Heart right ventricle (tissue), 16 donors: ENCODE data around the gene ADM2. TPM values are rescaled to one million over a fixed set of nuclear protein-coding genes. Genes with fewer than 3 reads are reported as not detected.
A peak's percentile ranks its signal among the peaks of the same experiment; 100 is the strongest.

Source experiments
- ATAC-seq, 8 donors: fragments of 200-7000 bp; cut with Tn5 transposase; one replicate each; pipeline ENCODE4 v1.9.1; 2020; ENCODE audit warnings: mild to moderate bottlenecking in 8 of 8, moderate library complexity in 8 of 8, moderate number of reproducible peaks in 1 of 8
- DNase-seq, 2 donors: peaks; one replicate each; pipeline ENCODE4 v3.0.0-alpha.2; 2020
- H3K27ac ChIP-seq, 10 donors: fragments of 200-600 bp; sonication (generic) in 2 of 10; one replicate each; pipeline versions ENCODE4 v1.5.0 to v1.8.0; 2020 to 2022; ENCODE audit warnings: mild to moderate bottlenecking in 3 of 10
- H3K27me3 ChIP-seq, 7 donors: fragments of 200-600 bp; one replicate each; pipeline ENCODE4 v1.8.0; 2021 to 2022; ENCODE audit warnings: mild to moderate bottlenecking in 2 of 7
- H3K36me3 ChIP-seq, 9 donors: fragments of 200-600 bp; sonication (generic) in 1 of 9; one replicate each; pipeline versions ENCODE4 v1.5.0 to v1.8.0; 2020 to 2022; ENCODE audit warnings: mild to moderate bottlenecking in 2 of 9
- H3K4me1 ChIP-seq, 9 donors: fragments of 200-600 bp; sonication (generic) in 1 of 9; one replicate each; pipeline versions ENCODE4 v1.5.0 to v1.8.0; 2020 to 2022; ENCODE audit warnings: mild to moderate bottlenecking in 4 of 9
- H3K4me3 ChIP-seq, 10 donors: fragments of 200-600 bp; sonication (generic) in 2 of 10; one replicate each; pipeline versions ENCODE4 v1.5.0 to v1.8.0; 2020 to 2022; ENCODE audit warnings: mild to moderate bottlenecking in 7 of 10, moderate library complexity in 2 of 10
- H3K9me3 ChIP-seq, 11 donors: fragments of 200-600 bp in 10 of 11; sonication (generic) in 2 of 11; one replicate each; pipeline versions ENCODE4 v1.5.0 to v1.8.0; 2013 to 2022; ENCODE audit warnings: mild to moderate bottlenecking in 2 of 11, control low read depth in 1 of 11, moderate library complexity in 1 of 11
- WGBS, 2 donors: extraction: QIAGEN DNeasy Blood & Tissue Kit; methylation state at CpG; one replicate each; pipeline ENCODE4 v1.1.7; 2013; ENCODE audit warnings: inconsistent platforms in 1 of 2; 5-methylcytosine and 5-hydroxymethylcytosine counted together
- intact Hi-C, 10 donors: fragments of 100-400 bp; cut with DNase I; formaldehyde crosslinking; loops; one replicate each; pipeline versions ENCODE4 v1.11.1 to v1.14.2; 2022
- polyA plus RNA-seq, 2 donors: library from polyadenylated mRNA; stranded (reverse); fragments of 200-250 nt; gene quantifications; one replicate each; pipeline ENCODE4 v1.2.3, GENCODE V29; 2013
- total RNA-seq, 10 donors: library from RNA; stranded (reverse); fragmentation: NEBNext Ultra II Directional in 3 of 10; extraction: Animal tissue kit (Norgen Biotek cat#: 25700) in 3 of 10; gene quantifications; one replicate each; pipeline versions ENCODE4 v1.2.1 to v1.2.4, GENCODE V29; 2021 to 2023
- TF ChIP-seq, protein P1 (sequence below), 9 donors: fragments of 200-600 bp; sonication (generic) in 2 of 9; IDR thresholded peaks; one replicate each; pipeline versions ENCODE4 v1.5.0 to v1.8.0; 2021 to 2022; ENCODE audit warnings: antibody characterized with exemption in 9 of 9, mild to moderate bottlenecking in 5 of 9, moderate library complexity in 1 of 9
- donor health status: Arrhythmogenic right ventricular cardiomyopathy.
- donor health status: ischemic (EF 13 %, LVEDD 7.1; RV severe dilation, severe dysfunction).
- donor health status: healthy with polysubstance abuse.
- donor health status: DM: no; HTN: yes; CAD: no.
- donor health status: DM: no; HTN: no; CAD: no.
- donor health status: ischemic (EF 25% LVEDD 6.9; RV normal size, moderate dysfunction).
- donor health status: ischemic (EF 25% LVEDD 5.7; RV mildly dilated, moderate dysfunction).
- donor health status: healthy.
- donor health status: DM: yes; HTN: yes; CAD: no.
- donor health status: Ischemic cardiomyopathy.
- donor health status: ischemic (EF 35%, LVEDD 5.7; RV mildly dilated, moderate dysfunction).
- donor health status: nonischemic (EF 11% LVEDD 7.7; RV severe dilation, severe dysfunction).
- donor health status: DM: yes; HTN: yes; CAD: no.
- donor health status: PGD.
- donor health status: ischemic (EF 29% LVEDD 5.4; RV normal size, mild dysfunction).
- donor health status: nonischemic (EF 23%, LVEDD 6.1; RV moderate dilation, normal function).

ADM2 gene
- total and polyA plus RNA-seq, 12 donors, result 0.07 to 0.53 (median 0.15) TPM; not detected in 7

DNA sequence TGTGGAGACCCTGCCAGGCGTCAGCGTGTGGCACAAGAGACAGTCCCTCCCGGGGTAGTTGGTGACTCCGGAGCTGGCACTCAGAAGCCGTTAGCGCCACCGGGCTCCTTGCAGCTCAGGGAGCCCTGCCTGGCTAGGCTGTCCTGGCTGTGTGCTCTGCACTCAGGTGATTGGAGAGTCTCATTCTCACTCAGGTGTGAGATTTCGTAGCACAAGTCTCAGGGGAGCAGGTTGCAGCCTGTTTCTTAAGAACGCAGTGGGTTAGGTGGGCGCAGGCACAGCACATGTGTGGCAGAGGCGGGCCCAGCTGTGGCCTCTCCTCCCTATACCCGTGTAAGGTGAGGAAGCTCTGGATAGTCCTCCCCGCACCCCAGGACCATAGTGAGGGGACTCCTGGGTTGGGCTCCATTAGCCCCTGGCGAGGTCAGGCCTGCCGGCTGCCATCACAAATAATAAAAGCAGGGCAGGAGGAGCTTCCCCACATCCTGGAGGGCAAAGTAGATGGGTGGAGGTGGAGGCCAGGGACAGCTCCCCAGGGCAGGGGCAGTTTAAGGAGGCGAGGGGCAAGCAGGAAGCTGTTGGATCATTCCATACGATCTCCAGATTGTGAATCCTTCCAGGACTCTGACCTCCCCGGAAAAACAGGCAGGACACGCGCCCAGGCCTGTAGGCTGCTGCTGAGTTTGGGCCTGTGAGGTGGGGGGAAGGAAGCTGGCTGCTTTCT lies 45.9 kb upstream of the ADM2 start:
- intact Hi-C loops, result no loop called here
- no peak for DNase-seq
- 87 to 90% methylated on average over 20 of the region's 20 CpGs for WGBS, 2 donors

DNA sequence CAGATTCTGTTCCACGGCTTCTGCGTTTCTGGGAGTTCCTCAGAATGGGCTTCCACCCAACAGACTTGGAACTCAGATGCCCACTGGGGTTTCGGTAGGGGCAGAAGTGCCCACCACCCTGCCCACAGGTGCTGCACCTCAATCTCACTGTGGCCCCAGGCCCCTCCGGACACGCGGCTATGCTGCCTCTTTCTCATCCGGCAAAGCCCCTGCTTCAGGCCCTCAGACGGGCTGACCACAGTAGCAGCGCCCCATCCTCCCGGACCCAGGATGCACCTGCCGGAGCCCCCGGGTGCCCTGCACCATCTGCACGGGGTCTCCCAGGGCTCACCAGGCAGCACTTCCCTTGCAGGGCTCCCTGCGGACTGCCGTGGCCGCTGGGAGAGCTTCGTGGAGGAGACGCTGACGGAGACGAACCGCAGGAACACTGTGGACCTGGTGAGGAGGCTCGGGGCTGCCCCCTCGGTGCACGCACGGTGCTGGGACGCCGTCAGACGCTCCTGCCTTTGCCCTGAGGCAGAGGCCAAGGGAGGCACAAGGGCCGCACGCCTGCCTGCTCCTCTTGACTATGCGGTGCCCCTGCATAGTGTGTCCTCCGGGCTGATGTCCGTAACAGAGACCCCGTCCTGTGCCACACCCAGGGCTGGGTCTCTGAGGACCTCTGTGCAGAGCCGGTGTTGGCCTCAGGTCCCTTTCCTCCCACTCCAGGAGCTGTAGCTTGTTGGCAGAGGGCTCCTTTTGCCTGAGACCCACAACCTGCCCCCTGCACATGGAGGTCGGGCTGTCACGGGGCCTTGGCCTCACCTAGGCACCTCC lies 45.1 kb upstream of the ADM2 start:
- H3K27me3 ChIP-seq, result no peaks in the 10 kb centered on the region
- no peak overlapping the region for H3K27ac ChIP-seq
- H3K4me3 ChIP-seq, result no peak overlapping the region
- 90 to 92% methylated on average over 37 of the region's 37 CpGs for WGBS, 2 donors
- DNase-seq (no peak), ATAC-seq (peak in 1 of 8 donors; percentile 8)
- H3K9me3 ChIP-seq, result no peaks in the 10 kb centered on the region
- no peaks in the 10 kb centered on the region for H3K4me1 ChIP-seq
- TF ChIP-seq, protein P1, sequence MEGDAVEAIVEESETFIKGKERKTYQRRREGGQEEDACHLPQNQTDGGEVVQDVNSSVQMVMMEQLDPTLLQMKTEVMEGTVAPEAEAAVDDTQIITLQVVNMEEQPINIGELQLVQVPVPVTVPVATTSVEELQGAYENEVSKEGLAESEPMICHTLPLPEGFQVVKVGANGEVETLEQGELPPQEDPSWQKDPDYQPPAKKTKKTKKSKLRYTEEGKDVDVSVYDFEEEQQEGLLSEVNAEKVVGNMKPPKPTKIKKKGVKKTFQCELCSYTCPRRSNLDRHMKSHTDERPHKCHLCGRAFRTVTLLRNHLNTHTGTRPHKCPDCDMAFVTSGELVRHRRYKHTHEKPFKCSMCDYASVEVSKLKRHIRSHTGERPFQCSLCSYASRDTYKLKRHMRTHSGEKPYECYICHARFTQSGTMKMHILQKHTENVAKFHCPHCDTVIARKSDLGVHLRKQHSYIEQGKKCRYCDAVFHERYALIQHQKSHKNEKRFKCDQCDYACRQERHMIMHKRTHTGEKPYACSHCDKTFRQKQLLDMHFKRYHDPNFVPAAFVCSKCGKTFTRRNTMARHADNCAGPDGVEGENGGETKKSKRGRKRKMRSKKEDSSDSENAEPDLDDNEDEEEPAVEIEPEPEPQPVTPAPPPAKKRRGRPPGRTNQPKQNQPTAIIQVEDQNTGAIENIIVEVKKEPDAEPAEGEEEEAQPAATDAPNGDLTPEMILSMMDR (IDR thresholded peaks at IDR 0.05), result no peak
- intact Hi-C loops, result no loop called here
- peaks cover 4 to 84% (median 53%) of the 10 kb centered on the region in 9 donors for H3K36me3 ChIP-seq

More for the DNA sequence above, 45.9 kb upstream of the ADM2 start:
- Histone ChIP-seq H3K9me3 (no peaks in the 10 kb centered on the region), H3K36me3 (peaks cover 4 to 84% (median 53%) of the 10 kb centered on the region in 9 donors), H3K4me1 (no peaks in the 10 kb centered on the region), H3K4me3 (no peak overlapping the region), H3K27ac (no peak overlapping the region), H3K27me3 (no peaks in the 10 kb centered on the region)
- TF ChIP-seq, protein P1 (IDR thresholded peaks at IDR 0.05), result no peak
- ATAC-seq, result no peak

DNA sequence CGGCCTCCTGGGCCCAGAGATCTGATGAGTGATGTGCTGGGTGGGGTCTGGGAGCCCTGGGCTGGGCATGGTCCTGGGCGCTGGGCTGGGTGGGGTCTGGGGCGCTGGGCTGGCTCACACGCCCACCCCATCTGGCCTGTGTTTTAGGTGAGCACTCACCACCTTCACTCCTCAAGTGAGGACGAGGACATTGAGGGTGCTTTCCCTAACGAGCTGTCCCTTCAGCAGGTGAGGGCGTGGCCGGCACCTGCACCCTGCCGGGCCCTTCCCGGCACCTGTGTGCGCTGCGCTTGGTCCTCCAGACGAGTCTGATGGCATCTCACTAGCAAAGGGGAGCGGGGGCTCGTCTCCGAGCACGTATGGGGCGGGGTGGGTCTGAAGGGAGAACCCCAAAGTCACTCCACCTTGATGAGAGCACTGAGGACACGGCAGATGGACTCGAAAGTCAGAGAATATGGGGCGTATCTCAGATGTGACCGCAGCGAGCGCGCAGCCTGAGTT lies 44.5 kb upstream of the ADM2 start:
- H3K4me1 ChIP-seq, result no peaks in the 10 kb centered on the region
- no peaks in the 10 kb centered on the region for H3K9me3 ChIP-seq
- H3K27me3 ChIP-seq, result no peaks in the 10 kb centered on the region
- H3K36me3 ChIP-seq, result peaks cover 4 to 84% (median 51%) of the 10 kb centered on the region in 9 donors
- no peak overlapping the region for H3K27ac ChIP-seq
- TF ChIP-seq, protein P1 (IDR thresholded peaks at IDR 0.05), result no peak
- H3K4me3 ChIP-seq, result no peak overlapping the region
- intact Hi-C loops, result no loop called here
- 94% methylated on average over 25 of the region's 25 CpGs for WGBS, 2 donors
- ATAC-seq (no peak), DNase-seq (no peak)

DNA sequence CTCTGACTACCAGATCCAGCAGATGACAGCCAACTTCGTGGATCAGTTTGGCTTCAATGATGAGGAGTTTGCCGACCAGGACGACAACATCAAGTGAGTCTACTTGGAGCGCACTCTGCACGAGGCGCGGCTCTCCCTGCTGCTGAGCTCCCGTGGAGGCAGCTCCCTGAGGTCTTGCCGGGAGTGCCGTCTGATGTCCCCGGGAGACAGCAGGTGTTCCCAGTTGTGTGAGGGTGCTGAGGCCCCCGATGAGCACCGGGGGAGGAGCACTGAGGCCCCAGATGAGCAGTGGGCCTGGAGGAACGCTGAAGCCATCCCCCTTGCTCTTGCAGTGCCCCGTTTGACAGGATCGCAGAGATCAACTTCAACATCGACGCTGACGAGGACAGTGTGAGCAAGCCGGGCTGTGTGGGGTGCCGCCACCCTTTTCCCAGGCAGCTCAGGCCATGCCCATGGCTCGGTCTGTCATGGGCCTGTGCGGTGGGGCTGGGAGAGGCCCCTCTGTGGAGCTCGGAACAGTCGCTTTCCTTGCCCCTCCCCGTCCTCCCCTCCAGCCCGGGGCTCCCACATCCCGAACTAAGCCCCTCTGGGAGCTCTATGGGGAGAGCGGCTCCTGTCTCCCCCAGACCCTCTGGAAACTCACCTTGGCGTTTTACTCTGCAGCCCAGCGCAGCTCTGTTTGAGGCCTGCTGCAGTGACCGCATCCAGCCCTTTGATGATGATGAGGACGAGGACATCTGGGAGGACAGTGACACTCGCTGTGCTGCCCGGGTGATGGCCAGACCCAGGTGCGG lies 43.6 kb upstream of the ADM2 start:
- DNase-seq, result no peak

More for the DNA sequence above, 43.6 kb upstream of the ADM2 start:
- H3K27me3 ChIP-seq, result no peaks in the 10 kb centered on the region
- no peaks in the 10 kb centered on the region for H3K4me1 ChIP-seq
- TF ChIP-seq, protein P1 (IDR thresholded peaks at IDR 0.05), result no peak
- no peak overlapping the region for H3K4me3 ChIP-seq
- WGBS, 2 donors, result 89 to 90% methylated on average over 36 of the region's 36 CpGs
- H3K27ac ChIP-seq, result no peak overlapping the region
- intact Hi-C loops, result no loop called here
- no peaks in the 10 kb centered on the region for H3K9me3 ChIP-seq
- peaks cover 2 to 79% (median 44%) of the 10 kb centered on the region in 9 donors for H3K36me3 ChIP-seq
- no peak for ATAC-seq
